H9 (cell line): ENCODE measurements around the gene SLC9A5. TPM values are rescaled to one million over a fixed set of nuclear protein-coding genes. Genes with fewer than 3 reads are reported as not detected.
A peak's percentile ranks its signal among the peaks of the same experiment; 100 is the strongest.

Source experiments
- DNase-seq: peaks from one replicate; pipeline ENCODE4 v3.0.0-alpha.2; 2017
- H2AFZ ChIP-seq: one replicate; pipeline ENCODE4 v1.6.1; 2013; ENCODE audit warnings: mild to moderate bottlenecking, low read length, control low read depth, moderate library complexity
- H2AK5ac ChIP-seq: 2 replicates; pipeline ENCODE4 v1.6.1; 2013; ENCODE audit warnings: low read length, control low read depth, mixed read lengths; ENCODE audit not compliant: insufficient read length
- H2BK120ac ChIP-seq: one replicate; pipeline ENCODE4 v1.6.1; 2013; ENCODE audit warnings: low read depth, mild to moderate bottlenecking, low read length, control low read depth, inconsistent platforms; ENCODE audit not compliant: poor library complexity, severe bottlenecking
- H2BK12ac ChIP-seq: 2 replicates; pipeline ENCODE4 v1.6.1; 2013; ENCODE audit warnings: low read length, control low read depth, mixed read lengths, low read depth; ENCODE audit not compliant: insufficient read length
- H2BK15ac ChIP-seq: 2 replicates; pipeline ENCODE4 v1.6.1; 2013; ENCODE audit warnings: low read depth, low read length, control low read depth
- H2BK20ac ChIP-seq: one replicate; pipeline ENCODE4 v1.6.1; 2013; ENCODE audit warnings: low read depth, mild to moderate bottlenecking, low read length, control low read depth, inconsistent platforms; ENCODE audit not compliant: poor library complexity, severe bottlenecking
- H2BK5ac ChIP-seq: 2 replicates; pipeline ENCODE4 v1.6.1; 2013; ENCODE audit warnings: low read length, control low read depth, mixed read lengths; ENCODE audit not compliant: insufficient read length
- H3K14ac ChIP-seq: 2 replicates; pipeline ENCODE4 v1.6.1; 2013; ENCODE audit warnings: low read length, control low read depth; ENCODE audit not compliant: insufficient read depth
- H3K18ac ChIP-seq: 2 replicates; pipeline ENCODE4 v1.6.1; 2013; ENCODE audit warnings: low read depth, mild to moderate bottlenecking, mixed read lengths, low read length, control low read depth; ENCODE audit not compliant: insufficient read length
- H3K23ac ChIP-seq: 2 replicates; pipeline ENCODE4 v1.6.1; 2013; ENCODE audit warnings: low read length, control low read depth, mixed read lengths, low read depth; ENCODE audit not compliant: insufficient read length
- H3K23me2 ChIP-seq: 2 replicates; pipeline ENCODE4 v1.6.1; 2013; ENCODE audit warnings: low read depth, mild to moderate bottlenecking, mixed read lengths, low read length, control low read depth; ENCODE audit not compliant: insufficient read length, poor library complexity, severe bottlenecking
- H3K27ac ChIP-seq: 2 replicates; pipeline ENCODE4 v1.5.1; 2013; ENCODE audit warnings: low read length, control low read depth, mixed read lengths, low read depth; ENCODE audit not compliant: insufficient read length
- H3K27me3 ChIP-seq: 2 replicates; pipeline ENCODE4 v1.6.1; 2013; ENCODE audit warnings: low read length, control low read depth, inconsistent platforms; ENCODE audit not compliant: insufficient read depth
- H3K4ac ChIP-seq: 2 replicates; pipeline ENCODE4 v1.6.1; 2013; ENCODE audit warnings: low read depth, mild to moderate bottlenecking, control low read depth, inconsistent platforms, low read length, moderate library complexity
- H3K4me1 ChIP-seq: 2 replicates; pipeline ENCODE4 v1.6.1; 2013; ENCODE audit warnings: low read length, control low read depth, inconsistent platforms; ENCODE audit not compliant: insufficient read depth
- H3K4me2 ChIP-seq: 2 replicates; pipeline ENCODE4 v1.6.1; 2013; ENCODE audit warnings: low read length, control low read depth, mixed read lengths; ENCODE audit not compliant: insufficient read length, insufficient read depth
- H3K56ac ChIP-seq: 2 replicates; pipeline ENCODE4 v1.6.1; 2013; ENCODE audit warnings: low read depth, mild to moderate bottlenecking, mixed read lengths, low read length, control low read depth; ENCODE audit not compliant: insufficient read length
- H3K79me1 ChIP-seq: 2 replicates; pipeline ENCODE4 v1.6.1; 2013; ENCODE audit warnings: low read depth, mild to moderate bottlenecking, moderate library complexity, low read length, control low read depth, inconsistent platforms; ENCODE audit not compliant: insufficient read depth, poor library complexity, severe bottlenecking
- H3K79me2 ChIP-seq: 2 replicates; pipeline ENCODE4 v1.6.1; 2013; ENCODE audit warnings: low read length, control low read depth, inconsistent platforms; ENCODE audit not compliant: insufficient read depth
- H3K9ac ChIP-seq: 2 replicates; pipeline ENCODE4 v1.6.1; 2013; ENCODE audit warnings: low read length, control low read depth, mixed read lengths; ENCODE audit not compliant: insufficient read length; ENCODE audit errors: extremely low read depth
- H3K9me3 ChIP-seq: one replicate; pipeline ENCODE4 v1.6.1; 2013; ENCODE audit warnings: low read depth, low read length, inconsistent platforms; ENCODE audit not compliant: control insufficient read depth
- H3T11ph ChIP-seq: one replicate; pipeline ENCODE4 v1.6.1; 2013; ENCODE audit warnings: mild to moderate bottlenecking, low read length, control low read depth, inconsistent platforms
- H4K20me1 ChIP-seq: one replicate; pipeline ENCODE4 v1.6.1; 2013; ENCODE audit not compliant: control insufficient read depth, insufficient read length, insufficient read depth
- H4K5ac ChIP-seq: 2 replicates; pipeline ENCODE4 v1.6.1; 2013; ENCODE audit warnings: low read depth, mild to moderate bottlenecking, mixed read lengths, low read length, control low read depth; ENCODE audit not compliant: insufficient read length
- H4K8ac ChIP-seq: replicated peaks from 2 replicates; pipeline ENCODE4 v1.6.1; 2013; ENCODE audit warnings: low read length, control low read depth, mixed read lengths, low read depth; ENCODE audit not compliant: insufficient read length
- H4K91ac ChIP-seq: 2 replicates; pipeline ENCODE4 v1.6.1; 2013; ENCODE audit warnings: low read depth, mild to moderate bottlenecking, moderate library complexity, mixed read lengths, low read length, control low read depth; ENCODE audit not compliant: insufficient read length
- H3K27ac Mint-ChIP-seq, 3 experiments: 2 replicates in 2 of 3; 3 replicates in 1 of 3; pipeline ENCODE4 v1.8.0; 2020 to 2021; ENCODE audit warnings: mixed read lengths in 3 of 3, mild to moderate bottlenecking in 1 of 3, moderate library complexity in 1 of 3
- H3K27me3 Mint-ChIP-seq: 2 replicates; pipeline ENCODE4 v1.8.0; 2021; ENCODE audit warnings: low read depth, mild to moderate bottlenecking, moderate library complexity, mixed read lengths
- H3K36me3 Mint-ChIP-seq, 3 experiments: 2 replicates in 2 of 3; 3 replicates in 1 of 3; pipeline ENCODE4 v1.8.0; 2020 to 2021; ENCODE audit warnings: low read depth in 3 of 3, mixed read lengths in 3 of 3; ENCODE audit not compliant: insufficient read depth in 1 of 3
- H3K4me1 Mint-ChIP-seq, 2 experiments: 2 replicates each; pipeline ENCODE4 v1.8.0; 2020; ENCODE audit warnings: mixed read lengths in 2 of 2
- H3K4me3 Mint-ChIP-seq, 2 experiments: 2 replicates in 1 of 2; 3 replicates in 1 of 2; pipeline ENCODE4 v1.8.0; 2020 to 2021; ENCODE audit warnings: mild to moderate bottlenecking in 2 of 2, mixed read lengths in 2 of 2, moderate library complexity in 1 of 2
- H3K9me3 Mint-ChIP-seq, 2 experiments: 2 replicates in 1 of 2; 3 replicates in 1 of 2; pipeline ENCODE4 v1.8.0; 2020; ENCODE audit warnings: mild to moderate bottlenecking in 2 of 2, mixed read lengths in 2 of 2, moderate library complexity in 1 of 2
- WGBS: extraction: QIAGEN DNeasy Blood & Tissue Kit; methylation state at CpG from one replicate; pipeline ENCODE4 v1.1.7; 2013; ENCODE audit warnings: missing lambda C conversion rate, low lambda C conversion rate, mixed read lengths; ENCODE audit not compliant: insufficient read length; ENCODE audit errors: extremely low coverage; 5-methylcytosine and 5-hydroxymethylcytosine counted together
- total RNA-seq: library from RNA; stranded (reverse); gene quantifications from 2 replicates; pipeline ENCODE4 v1.2.1, GENCODE V29; 2021
- TF ChIP-seq, protein P1 (sequence below): fragments of 200-600 bp; sonication (generic); conservative IDR thresholded peaks from 3 replicates; pipeline ENCODE4 v1.8.0; 2021; ENCODE audit warnings: antibody characterized with exemption, mild to moderate bottlenecking

The SLC9A5 gene
- total RNA-seq, 1 experiment from 2014 or later: 9.1 TPM

DNA sequence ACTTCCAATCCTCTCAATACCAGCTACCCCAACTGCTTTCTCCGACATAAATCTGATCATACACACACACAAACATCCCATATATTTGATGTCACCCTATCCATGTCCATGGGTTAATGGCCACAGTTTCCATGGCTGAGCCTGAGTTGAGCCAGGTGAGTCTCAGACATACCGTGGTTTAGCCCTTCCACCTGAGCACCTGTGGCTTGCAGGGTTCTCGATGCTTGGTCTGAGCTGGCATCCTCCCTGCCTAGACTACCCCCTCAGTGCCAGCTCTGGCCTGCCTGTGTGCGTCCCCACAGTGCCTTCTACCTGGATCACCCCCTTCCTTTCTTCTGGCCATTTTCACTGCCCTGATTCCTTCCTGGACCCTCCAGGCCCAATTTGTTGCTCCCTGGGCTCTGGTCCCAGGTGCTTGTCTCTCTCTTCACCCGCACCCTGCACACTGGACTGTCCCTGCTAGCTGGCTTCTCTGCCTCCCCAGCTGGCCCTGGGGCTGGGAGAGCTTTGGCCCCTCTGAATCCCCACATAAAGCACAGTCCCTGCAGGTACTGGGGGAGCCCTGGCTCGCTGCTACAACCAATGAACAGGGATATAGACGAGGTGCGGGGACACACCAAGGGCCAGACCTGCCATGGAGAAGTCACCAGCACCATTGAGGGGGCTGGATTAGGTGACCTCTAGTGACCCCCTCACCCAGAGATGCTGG lies 42.5 kb upstream of the SLC9A5 start:
- H4K20me1 ChIP-seq: no peaks in the 10 kb centered on the region
- no peak overlapping the region for H4K5ac ChIP-seq
- no peak overlapping the region for H3K4ac ChIP-seq
- Mint-ChIP-seq H3K36me3 (peaks cover 0 to 16% (median 2%) of the 10 kb centered on the region in 3 experiments; a peak in 4 of 7 replicates), H3K4me3 (no peak overlapping the region; a peak in 1 of 5 replicates), H3K4me1 (peaks cover 10 to 12% of the 10 kb centered on the region in 2 experiments; a peak in 3 of 4 replicates), H3K27me3 (peaks cover 6% of the 10 kb centered on the region), H3K27ac (peak overlapping the region in 1 of 3 experiments; percentile 86; a peak in 3 of 7 replicates), H3K9me3 (no peaks in the 10 kb centered on the region)
- H2BK12ac ChIP-seq: no peak overlapping the region
- no peak overlapping the region for H2AFZ ChIP-seq
- H3K23me2 ChIP-seq: no peaks in the 10 kb centered on the region
- H3K18ac ChIP-seq: no peak overlapping the region
- no peaks in the 10 kb centered on the region for H3K9me3 ChIP-seq
- no peaks in the 10 kb centered on the region; the same call in 1 of the 2 replicates for H3K27me3 ChIP-seq
- H3K4me1 ChIP-seq: no peaks in the 10 kb centered on the region
- H4K91ac ChIP-seq: no peak overlapping the region
- TF ChIP-seq, protein P1, sequence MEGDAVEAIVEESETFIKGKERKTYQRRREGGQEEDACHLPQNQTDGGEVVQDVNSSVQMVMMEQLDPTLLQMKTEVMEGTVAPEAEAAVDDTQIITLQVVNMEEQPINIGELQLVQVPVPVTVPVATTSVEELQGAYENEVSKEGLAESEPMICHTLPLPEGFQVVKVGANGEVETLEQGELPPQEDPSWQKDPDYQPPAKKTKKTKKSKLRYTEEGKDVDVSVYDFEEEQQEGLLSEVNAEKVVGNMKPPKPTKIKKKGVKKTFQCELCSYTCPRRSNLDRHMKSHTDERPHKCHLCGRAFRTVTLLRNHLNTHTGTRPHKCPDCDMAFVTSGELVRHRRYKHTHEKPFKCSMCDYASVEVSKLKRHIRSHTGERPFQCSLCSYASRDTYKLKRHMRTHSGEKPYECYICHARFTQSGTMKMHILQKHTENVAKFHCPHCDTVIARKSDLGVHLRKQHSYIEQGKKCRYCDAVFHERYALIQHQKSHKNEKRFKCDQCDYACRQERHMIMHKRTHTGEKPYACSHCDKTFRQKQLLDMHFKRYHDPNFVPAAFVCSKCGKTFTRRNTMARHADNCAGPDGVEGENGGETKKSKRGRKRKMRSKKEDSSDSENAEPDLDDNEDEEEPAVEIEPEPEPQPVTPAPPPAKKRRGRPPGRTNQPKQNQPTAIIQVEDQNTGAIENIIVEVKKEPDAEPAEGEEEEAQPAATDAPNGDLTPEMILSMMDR: no peak
- H3K79me1 ChIP-seq: no peaks in the 10 kb centered on the region
- H2BK5ac ChIP-seq: no peak overlapping the region
- no CpG with 5 or more reads among the region's 8 CpGs for WGBS
- no peaks in the 10 kb centered on the region for H3K79me2 ChIP-seq
- no peak overlapping the region for H3K4me2 ChIP-seq
- H3K27ac ChIP-seq: no peak overlapping the region
- H3K14ac ChIP-seq: no peak overlapping the region
- no peak overlapping the region for H4K8ac ChIP-seq
- H2AK5ac ChIP-seq: no peak overlapping the region
- H3K56ac ChIP-seq: no peak overlapping the region
- H2BK15ac ChIP-seq: no peak overlapping the region
- no peak overlapping the region for H3K9ac ChIP-seq
- DNase-seq: no peak
- no peak overlapping the region for H3T11ph ChIP-seq
- no peak overlapping the region for H2BK20ac ChIP-seq
- H3K23ac ChIP-seq: no peak overlapping the region
- H2BK120ac ChIP-seq: no peak overlapping the region
